GM12864 (cell line): ENCODE results near the gene SLC9A3.

Experiments used
- DNase-seq: peaks from one replicate; pipeline ENCODE4 v3.0.0-alpha.2; 2011; ENCODE audit warnings: low read depth
- H3K4me3 ChIP-seq: 2 replicates; pipeline ENCODE4 v1.5.1; 2011; ENCODE audit warnings: mild to moderate bottlenecking, low read depth, low read length, control low read depth
- TF ChIP-seq, protein P1 (sequence below): IDR thresholded peaks from 2 replicates; pipeline ENCODE4 v1.5.1; 2011; ENCODE audit warnings: low read depth, mild to moderate bottlenecking, moderate library complexity, low read length, control low read depth, inconsistent platforms; ENCODE audit errors: missing control alignments

SLC9A3 gene

DNA sequence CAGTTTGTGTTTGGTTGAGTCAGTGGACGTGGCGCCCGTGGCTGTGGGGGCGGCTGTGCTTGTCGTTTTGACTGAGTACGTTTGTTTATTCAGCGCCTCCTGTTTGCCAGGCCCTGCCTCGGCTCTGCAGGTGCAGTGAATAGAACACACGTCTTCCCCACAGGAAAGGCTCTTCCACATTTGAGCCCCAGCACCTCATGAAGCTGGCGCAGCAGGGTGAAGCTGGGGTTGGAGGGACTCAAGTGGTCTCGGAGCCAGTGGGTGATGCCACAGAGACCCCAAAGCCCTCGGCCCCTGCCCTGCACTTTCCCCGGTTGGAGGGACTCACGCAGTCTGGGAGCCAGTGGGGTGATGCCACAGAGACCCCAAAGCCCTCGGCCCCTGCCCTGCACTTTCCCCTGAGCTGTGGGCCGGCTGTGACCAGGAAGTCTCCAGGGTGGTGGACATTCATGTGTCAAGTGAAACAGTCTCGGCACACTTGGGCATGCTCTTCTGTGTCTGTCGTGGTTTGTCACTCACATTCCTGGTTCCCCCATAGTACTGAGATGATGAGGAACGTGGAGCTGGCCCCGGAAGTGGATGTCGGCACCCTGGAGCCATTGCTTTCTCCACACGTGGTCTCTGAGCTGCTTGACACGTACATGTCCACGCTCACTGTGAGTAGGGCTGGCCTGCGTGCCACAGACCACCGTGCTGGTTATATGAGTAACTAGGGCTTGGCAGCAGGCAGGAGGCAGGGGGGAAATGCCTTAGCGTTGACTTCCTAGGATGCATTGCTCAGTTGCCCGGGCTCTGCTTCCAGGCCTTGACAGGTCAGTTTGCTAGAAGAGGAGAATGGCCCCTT lies 67.7 kb downstream of the SLC9A3 start:
- DNase-seq = no peak
- H3K4me3 ChIP-seq = no peak overlapping the region
- TF ChIP-seq, protein P1, sequence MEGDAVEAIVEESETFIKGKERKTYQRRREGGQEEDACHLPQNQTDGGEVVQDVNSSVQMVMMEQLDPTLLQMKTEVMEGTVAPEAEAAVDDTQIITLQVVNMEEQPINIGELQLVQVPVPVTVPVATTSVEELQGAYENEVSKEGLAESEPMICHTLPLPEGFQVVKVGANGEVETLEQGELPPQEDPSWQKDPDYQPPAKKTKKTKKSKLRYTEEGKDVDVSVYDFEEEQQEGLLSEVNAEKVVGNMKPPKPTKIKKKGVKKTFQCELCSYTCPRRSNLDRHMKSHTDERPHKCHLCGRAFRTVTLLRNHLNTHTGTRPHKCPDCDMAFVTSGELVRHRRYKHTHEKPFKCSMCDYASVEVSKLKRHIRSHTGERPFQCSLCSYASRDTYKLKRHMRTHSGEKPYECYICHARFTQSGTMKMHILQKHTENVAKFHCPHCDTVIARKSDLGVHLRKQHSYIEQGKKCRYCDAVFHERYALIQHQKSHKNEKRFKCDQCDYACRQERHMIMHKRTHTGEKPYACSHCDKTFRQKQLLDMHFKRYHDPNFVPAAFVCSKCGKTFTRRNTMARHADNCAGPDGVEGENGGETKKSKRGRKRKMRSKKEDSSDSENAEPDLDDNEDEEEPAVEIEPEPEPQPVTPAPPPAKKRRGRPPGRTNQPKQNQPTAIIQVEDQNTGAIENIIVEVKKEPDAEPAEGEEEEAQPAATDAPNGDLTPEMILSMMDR = no peak

DNA sequence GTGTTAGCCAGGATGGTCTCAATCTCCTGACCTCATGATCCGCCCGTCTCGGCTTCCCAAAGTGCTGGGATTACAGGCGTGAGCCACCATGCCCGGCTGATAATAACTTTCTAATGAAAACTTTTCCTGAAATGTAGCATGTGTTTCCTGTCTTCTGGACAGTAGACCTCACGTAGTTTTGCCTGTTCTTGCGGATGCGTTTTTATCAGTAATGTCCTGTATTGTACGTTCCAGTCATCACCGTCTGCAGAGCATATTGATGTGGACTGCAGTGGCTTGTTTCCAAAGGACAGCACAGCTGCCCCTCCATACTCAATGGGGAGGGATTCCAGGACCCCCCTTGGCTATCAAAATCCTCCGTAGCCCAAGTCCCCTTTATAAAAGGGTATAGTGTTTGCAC lies 68.4 kb downstream of the SLC9A3 start:
- no peak for DNase-seq
- H3K4me3 ChIP-seq = no peak overlapping the region
- TF ChIP-seq, protein P1 = no peak

DNA sequence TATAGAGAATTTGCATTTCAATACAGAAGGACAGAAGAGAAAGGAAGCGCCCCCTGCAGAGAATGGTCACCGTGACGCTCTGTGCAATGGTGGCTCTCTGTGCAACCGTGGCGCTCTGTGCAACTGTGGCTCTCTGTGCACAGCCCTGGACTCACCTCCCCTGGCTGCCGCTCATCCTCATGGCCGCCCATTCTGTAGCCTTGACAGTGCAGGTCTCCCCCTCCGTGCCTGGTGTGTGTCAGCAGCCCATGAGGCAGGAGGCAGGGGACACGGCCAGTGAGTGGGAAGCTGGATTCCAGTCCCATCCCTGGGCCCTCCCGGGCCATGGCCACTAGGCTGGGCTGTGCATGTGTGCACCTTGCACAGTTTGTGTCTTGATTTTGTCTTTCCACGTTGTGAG lies 69.3 kb downstream of the SLC9A3 start:
- no peak for DNase-seq
- TF ChIP-seq, protein P1 = no peak
- H3K4me3 ChIP-seq = no peak overlapping the region

DNA sequence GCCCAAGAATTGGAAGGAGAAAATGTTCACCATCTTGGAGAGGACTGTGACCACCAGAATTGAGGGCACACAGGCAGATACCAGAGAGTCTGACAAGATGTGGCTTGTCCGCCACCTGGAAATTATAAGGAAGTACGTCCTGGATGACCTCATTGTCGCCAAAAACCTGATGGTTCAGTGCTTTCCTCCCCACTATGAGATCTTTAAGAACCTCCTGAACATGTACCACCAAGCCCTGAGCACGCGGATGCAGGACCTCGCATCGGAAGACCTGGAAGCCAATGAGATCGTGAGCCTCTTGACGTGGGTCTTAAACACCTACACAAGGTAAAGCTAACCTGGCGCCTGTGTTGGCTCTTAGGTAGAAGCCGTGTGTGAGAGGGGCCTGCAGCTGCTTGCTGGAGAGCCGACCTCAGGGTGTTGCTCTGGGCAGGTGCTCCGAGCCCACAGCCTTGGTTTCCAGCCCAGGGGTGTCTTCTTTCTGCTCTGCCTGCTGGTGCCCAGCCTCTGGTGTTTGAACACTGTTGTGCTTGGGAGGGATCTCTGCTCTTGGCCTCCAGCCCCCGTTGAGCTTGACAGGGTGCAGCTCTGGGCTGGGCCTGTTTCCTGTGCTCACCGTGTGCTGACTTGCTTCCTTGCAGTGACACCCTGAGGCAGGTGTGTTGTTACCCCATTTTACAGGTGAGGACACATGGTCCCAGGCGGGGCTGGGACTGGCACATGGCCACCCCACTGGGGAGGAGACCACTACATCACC lies 70.3 kb downstream of the SLC9A3 start:
- DNase-seq = no peak

DNA sequence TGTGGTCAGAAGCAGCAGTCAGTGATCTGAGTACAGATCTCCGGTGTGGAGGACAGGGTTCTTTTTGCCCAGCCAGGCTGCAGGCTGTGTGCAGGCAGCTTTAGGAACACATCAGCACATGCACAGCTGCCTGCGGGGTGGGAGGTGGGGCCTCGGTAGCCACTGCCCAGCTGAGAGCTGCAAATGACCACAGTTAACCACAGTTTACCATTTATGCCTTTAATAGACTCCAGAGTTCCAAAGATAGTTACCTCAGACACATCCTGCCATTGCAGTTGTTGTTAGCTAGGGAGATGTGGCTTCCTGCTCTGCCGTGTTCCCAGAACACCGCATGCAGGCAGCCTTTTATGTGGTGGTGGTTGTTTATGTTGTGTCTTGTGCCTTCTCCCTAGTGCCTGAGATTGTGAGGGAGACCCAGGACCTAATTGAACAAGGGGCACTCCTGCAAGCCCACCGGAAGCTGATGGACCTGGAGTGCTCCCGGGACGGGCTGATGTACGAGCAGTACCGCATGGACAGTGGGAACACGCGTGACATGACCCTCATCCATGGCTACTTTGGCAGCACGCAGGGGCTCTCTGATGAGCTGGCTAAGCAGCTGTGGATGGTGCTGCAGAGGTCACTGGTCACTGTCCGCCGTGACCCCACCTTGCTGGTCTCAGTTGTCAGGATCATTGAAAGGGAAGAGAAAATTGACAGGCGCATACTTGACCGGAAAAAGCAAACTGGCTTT lies 71.1 kb downstream of the SLC9A3 start:
- TF ChIP-seq, protein P1 = no peak
- DNase-seq = no peak
- no peak overlapping the region for H3K4me3 ChIP-seq

More for the DNA sequence above, 70.3 kb downstream of the SLC9A3 start:
- TF ChIP-seq, protein P1 = no peak
- no peak overlapping the region for H3K4me3 ChIP-seq

DNA sequence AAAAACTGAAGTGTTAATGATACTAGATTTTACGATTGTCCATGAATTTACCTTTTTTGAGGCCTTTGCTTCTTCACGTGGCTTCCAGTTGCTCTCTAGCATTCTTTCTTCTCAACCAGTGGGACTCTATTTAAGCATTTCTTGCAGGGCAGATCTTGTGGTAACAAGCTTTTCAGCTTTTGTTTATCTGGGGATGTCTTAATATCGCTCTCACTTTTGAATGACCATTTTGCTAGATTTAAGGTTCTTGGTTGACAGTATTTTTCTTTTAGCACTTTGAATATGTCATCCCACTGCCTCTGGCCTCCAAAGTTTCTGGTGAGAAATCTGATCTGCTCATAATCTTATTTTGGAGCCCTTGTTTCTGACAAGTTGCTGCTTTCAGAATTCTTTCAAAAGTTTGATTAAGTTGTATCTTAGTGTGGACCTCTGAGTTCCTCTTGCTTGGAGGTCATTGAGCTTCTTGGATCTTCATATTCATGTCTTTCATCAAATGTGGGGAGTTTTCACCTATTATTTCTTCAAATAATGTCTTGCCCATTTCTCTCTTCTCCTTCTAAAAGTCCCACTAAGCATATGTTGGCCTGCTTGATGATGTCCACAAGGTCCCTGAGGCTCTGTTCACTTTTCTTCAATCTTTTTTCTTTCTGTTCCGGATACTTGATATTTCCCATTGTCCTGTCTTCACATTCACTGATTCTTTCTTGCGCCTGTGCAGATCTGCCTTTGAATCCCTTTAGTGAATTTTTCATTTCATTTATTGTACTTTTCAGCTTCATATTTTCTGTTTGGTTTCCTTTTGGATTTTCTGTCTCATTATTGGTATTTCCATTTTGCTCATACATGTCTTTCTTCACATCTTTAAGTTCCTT lies 72.4 kb downstream of the SLC9A3 start:
- TF ChIP-seq, protein P1 = no peak

More for the DNA sequence above, 72.4 kb downstream of the SLC9A3 start:
- no peak for DNase-seq
- no peak overlapping the region for H3K4me3 ChIP-seq
